NCI-H2227 (cell line): ENCODE results near the gene DHRS7C.
A peak's percentile ranks its signal among the peaks of the same experiment; 100 is the strongest.

Experiments
- DNase-seq: peaks from one replicate; lab custom pipeline; 2025; ENCODE audit not compliant: unreplicated experiment; lab: John Stamatoyannopoulos, UW

The DHRS7C gene

GRCh38 chr17:9790889-9791876, at the start of gene DHRS7C:
Gene DHRS7C (minus strand): TSS chr17:9791592. CDS start chr17:9791284, 308 bp downstream.
- DNase-seq = no peak

DNA sequence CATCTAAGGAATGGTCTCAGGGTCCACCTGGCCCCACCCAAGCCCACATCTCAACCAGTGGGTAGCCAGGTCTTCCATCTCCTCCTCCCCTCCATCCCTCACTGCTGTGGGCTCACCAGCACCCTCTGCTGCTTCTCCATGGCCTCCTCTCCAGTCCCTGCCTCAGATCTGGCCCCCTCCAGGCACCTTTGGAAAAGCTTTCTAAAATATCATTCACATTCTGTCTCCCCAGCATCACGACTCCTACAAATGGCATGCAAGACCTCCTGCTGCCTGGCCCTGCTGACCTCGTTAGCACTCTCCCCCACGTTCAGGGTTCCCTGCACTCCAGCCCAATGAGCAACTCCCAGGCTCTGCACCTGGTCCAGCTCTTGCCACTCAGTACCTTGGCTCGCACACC, 48.0 kb upstream of the DHRS7C start:
- DNase-seq = no peak

DNA sequence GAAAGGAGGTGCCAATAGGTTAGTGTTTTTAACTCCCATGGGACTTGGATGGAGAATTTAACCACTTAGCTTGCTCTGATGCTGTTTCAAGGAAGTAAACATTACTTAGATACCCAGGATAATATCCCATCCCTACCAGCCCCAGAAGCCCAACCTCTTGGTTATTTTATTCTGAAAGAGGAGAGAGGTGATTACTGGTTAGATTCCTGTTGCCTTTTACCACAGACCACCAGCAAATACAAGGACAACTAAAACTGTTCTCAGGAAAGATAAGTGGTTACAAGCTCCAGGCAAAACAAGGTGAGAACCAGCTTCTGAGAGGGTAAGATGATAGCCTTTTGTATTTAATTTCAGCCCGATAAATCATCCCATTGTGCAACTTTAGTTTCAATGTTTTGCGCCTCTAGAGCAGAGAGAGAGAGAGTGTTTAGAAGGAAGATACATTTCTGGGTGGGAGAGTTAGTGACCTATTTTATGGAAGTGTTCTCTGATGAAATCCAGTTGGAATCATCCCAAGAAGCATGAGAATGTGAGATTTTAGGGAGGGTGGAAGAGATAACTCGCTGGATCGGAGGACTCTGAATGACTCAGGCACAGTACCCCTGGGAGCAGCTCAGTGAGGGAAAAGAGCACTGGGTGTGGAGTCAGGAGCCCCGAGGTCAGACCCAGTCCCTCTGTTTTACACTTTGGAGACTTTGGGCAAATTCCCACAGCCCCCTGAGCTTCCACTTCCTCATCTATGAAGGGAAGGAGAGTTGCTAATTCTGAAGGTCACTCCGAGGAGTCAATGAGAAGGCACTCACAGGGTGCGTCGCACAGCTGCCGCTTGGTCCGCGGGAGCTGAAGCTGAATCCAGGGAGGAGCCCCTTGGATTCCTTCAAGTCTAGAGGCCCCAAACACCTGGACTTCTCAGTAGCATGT, 46.4 kb upstream of the DHRS7C start:
- DNase-seq = no peak

- DNase-seq = no peak
Observed at GRCh38 chr17:9833922-9834321, 42.5 kb upstream of the DHRS7C start.

DNA sequence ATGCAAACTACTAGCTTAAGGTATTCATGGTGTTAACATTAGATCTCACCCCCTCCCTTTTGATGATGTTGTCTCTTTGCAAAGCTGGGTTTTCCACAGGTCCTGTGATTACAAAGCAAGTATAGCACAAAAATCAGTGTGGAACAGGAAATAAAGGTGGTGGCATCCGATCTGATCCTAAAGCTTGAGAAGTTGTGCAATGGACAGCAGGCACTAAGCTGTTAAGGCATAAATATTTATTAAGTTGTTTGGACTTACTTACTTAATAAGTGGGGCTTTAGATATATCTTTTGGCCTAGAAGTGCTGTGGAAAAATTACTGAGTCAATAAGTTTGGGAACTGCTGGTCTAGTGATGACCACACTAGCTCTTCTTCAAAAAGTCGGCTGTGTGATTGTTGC, 39.3 kb upstream of the DHRS7C start:
- DNase-seq = no peak

DNA sequence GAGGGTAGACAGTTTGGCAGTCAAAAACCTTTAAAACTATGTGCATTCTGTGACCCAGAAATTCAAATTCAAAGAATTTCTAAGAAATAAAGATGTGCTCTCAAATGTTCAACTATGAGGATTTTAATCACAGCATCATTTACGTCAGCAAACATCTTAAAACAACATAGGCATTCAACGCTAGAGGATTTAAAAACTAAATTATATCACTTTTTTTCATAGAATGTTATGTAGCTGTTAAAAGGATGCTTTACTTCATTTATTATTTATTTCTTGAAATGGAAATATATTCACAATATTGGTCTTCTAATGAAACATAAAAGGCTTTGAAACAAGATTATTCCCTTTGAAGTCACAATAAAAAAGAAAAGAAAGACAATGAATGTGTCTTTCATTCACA, 38.0 kb upstream of the DHRS7C start:
- no peak for DNase-seq

DNA sequence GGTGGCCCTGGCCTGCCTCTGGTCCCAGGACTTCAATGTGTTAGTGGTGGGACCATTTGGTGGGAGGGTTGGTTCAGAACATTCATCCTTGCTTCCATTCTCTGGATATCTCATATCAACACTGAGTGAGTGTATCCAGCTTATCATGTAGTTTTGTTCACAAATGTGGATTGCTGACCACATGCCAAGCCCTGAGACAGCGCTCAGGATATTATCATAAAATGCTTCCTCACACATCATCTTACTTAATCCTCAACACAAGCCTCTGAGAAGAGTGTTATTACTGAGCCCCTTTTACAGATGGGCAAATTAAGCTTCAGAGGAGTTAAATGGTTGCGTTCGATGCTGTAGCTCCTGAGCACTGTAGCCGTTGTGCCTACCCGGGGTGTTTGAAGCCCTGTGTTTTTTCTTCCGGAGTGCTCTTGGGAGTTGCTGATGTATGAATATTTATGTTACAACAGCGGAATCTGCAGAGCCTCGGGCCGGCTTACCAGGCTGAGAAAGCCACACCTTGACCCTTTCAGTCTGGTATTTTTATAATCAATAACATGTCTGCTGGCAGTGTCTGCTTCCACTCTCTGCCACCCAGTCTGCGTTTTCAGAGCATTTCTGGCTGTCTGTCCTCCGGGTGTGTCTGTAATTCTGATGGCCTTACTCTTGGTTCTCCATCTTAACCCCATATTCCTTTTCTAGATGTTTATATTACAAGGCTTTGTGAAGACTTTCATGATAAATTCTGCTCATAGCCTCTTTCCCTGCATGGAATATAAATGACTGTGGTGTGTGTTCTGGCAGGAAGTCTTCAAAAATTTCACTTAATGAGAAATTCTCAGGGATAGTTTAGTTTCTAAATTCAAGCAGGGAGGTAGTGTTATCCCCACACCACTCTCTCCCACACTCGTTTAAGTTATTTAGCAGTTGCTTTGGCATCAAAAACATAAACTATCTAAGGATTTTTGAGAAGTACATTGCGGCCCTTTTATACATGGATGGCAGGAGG, 37.2 kb upstream of the DHRS7C start:
- DNase-seq = no peak

GRCh38 chr17:9825641-9826150, 34.3 kb upstream of the DHRS7C start, which contains the start of gene GLP2R:
Gene GLP2R (plus strand): TSS chr17:9825924. CDS start chr17:9826064, 140 bp downstream.
- DNase-seq = no peak

DNA sequence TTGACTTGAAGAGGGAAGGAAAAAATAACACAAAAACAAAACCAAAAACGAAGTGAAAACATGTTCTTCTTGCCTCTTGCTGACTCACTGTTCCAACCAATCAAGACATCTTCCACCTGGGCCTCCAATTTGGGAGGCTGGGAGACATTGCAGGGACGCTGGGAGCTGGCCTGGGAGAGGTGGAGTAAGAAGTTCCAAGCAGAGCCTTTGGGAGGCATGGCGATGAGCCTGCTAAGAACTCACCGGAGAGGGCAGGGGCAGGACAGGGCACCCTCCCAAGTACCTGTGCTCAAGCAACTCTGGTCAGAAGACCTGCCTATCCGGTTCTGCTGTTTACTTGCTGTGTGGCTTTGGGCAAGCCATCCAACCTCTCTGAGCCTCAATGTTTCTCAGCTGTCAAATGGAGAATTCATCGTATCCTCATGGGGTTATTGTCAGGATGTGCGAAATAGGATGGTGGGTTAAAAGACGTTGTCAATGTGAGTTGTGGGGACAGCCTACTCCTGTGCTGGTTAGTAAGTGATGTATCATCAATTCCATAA, 33.5 kb upstream of the DHRS7C start:
- no peak for DNase-seq

GRCh38 chr17:9824094-9824493, 32.7 kb upstream of the DHRS7C start:
- DNase-seq = no peak

- no peak for DNase-seq
Observed at GRCh38 chr17:9821921-9822320, 30.5 kb upstream of the DHRS7C start, which contains the start of gene GSG1L2. Gene GSG1L2 (minus strand): TSS chr17:9822079. CDS start chr17:9822071, 8 bp downstream.

GRCh38 chr17:9820448-9820847, 29.1 kb upstream of the DHRS7C start:
- no peak for DNase-seq

- DNase-seq = no peak
Observed at GRCh38 chr17:9818760-9819159, 27.4 kb upstream of the DHRS7C start.

- DNase-seq = peak; percentile 13
Observed at GRCh38 chr17:9817086-9817485, 25.7 kb upstream of the DHRS7C start.

GRCh38 chr17:9816472-9816871, 25.1 kb upstream of the DHRS7C start:
- no peak for DNase-seq

- DNase-seq = no peak
Observed at GRCh38 chr17:9814337-9814945, 23.0 kb upstream of the DHRS7C start.

DNA sequence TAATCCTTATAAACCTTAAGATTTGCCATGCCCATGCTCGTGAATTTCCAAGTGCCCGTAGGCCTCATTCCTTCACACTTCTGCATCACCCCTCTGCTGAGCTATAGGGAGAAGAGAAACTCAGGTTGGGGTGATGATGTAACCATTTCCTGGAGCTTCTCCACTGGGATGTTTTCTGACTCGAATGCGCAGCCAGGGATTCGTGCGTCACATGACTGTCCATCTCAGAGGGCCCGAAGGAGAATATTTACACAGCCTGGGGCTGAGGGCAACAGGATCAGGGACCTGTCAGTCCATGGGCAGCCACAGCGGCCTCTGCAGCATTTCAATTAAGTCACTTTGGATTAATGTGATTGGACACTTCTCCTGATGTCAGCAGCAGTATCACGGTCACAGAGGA, 21.8 kb upstream of the DHRS7C start:
- no peak for DNase-seq

GRCh38 chr17:9811537-9811936, 20.1 kb upstream of the DHRS7C start:
- no peak for DNase-seq

GRCh38 chr17:9811086-9811485, 19.7 kb upstream of the DHRS7C start:
- no peak for DNase-seq
